Measurements from ENCODE around the gene NPR2.

Gene NPR2

GRCh38 chr9:35858458-35858857 lies 67.1 kb downstream of the NPR2 start:
- TF ChIP-seq ZFX (IDR thresholded peaks at IDR 0.05; ENCODE audit: borderline replicate concordance) (no peak), CTCF (IDR thresholded peaks at IDR 0.05) (no peak)

More at GRCh38 chr9:35858458-35858857, 67.1 kb downstream of the NPR2 start:
- H3K27ac ChIP-seq, result no peak overlapping the region
